ENCODE measurements around the gene PPM1F.

The PPM1F gene

DNA sequence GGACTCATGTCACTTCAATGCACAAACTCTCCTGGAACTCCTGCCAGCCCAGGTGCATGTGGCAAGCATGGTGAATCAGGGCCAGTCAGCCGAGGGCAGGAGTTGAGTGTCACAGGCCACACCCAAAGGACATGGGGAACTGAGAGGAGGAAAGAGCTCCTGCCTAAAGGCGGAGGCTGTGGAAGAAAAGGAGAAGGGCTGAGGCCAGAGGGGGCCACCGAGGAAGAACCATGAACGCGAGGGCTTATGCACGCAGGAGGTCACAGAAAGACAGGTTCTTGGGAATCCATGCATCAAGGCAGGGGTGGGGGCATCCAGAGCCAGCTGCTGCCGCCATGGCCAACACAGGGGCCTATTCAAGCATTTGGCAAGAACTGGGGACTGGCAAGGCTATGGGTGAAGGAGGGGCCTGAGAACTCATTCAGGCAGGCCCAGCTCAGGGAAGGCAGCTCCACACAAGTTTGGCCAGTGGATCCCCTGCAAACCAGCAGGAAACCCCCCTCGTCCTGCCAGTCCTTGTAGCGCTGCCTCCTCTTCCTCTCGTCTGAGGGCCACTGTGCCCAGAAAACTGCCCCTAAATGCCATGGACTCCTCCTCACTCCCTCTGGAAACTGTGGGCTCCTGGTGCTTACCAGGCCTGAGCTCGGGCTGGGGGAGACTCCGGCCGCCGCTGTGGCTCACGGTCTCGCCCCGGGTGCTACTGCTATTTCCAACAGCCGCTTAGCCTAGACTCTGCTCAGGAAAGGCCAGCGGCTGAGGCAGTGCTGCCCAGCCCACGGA, 15.4 kb downstream of the PPM1F start:
- no peak for DNase-seq (ENCODE audit: insufficient read length, low spot score)
- FAIRE-seq = no peak
- TF ChIP-seq POLR2A (IDR thresholded peaks at IDR 0.05; ENCODE audit: low read depth, low read length) = no peak

DNA sequence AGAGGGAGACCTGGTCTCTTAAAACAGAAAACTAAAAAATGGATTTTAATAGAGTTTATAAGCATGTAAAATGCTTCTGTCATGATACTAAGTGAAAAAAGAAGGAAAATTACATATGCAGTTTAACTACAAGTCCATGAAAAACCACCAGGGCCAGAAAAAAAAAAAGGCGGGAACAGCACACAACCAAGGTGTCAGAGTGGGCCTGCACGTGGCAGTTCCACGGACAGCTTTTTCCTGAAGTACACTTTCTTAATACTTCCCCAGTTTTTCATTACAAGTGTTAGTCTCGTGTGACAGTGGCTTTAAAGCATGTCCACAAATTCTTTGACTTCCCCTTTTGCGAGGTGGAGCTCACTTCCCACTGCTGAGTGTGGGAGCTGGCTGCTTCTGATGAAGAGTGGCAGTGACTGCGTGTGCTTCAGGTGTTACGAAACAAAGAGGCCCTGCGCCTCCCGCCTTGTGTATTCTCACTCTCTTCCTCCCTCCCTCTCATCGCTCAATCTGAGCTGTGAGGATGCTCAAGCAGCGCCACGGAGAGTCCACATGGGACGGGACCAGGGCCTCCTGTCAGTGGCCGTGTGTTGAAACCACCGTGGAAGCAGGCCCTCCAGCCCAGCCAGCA, 16.4 kb downstream of the PPM1F start:
- FAIRE-seq = no peak
- no peak for DNase-seq (ENCODE audit: insufficient read length, low spot score)
- no peak for TF ChIP-seq POLR2A (IDR thresholded peaks at IDR 0.05; ENCODE audit: low read depth, low read length)

DNA sequence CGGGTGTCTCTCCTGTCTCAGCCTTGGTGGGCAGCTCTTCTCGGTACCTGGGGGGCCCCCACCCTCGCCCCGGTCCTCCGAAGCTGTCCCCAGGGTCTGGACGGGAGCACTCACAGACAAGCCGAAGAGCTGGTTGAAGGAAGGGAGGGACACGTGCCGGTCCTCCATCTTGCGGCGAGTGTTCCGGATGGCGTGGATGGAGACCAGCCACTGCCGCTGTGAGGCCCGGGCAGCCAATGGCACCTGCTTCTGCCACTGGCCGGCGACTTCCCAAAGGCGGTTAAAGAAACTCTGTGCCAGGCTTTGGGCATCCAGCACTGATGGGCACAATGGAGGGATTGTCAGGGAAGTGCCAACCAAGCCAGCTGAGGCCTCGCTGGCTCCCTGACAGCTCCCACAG, 18.7 kb downstream of the PPM1F start:
- TF ChIP-seq POLR2A (IDR thresholded peaks at IDR 0.05; ENCODE audit: low read depth, low read length) = no peak
- no peak for DNase-seq (ENCODE audit: insufficient read length, low spot score)
- FAIRE-seq = no peak

DNA sequence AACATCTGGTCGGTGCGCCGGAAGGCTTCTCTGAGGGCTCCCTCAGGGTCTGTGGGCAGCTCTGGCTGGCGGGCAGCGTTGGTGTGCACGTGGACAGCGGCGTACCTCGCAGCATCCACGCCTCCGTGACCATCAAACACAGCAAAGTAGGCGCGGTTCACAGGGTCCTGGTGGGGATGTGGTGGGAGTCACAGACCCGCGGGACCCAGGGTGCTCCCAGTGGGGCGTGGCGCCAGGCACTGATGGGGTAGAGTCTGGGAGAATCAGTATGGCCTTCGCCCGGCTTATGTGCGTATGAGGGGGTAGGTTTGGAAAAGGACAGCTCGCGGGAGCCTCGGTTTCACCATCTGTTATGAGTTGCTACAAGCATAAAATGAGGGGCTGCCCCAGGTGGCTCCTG, 19.2 kb downstream of the PPM1F start:
- DNase-seq (ENCODE audit: insufficient read length, low spot score) (no peak), FAIRE-seq (no peak)
- TF ChIP-seq POLR2A (IDR thresholded peaks at IDR 0.05; ENCODE audit: low read depth, low read length) = no peak

DNA sequence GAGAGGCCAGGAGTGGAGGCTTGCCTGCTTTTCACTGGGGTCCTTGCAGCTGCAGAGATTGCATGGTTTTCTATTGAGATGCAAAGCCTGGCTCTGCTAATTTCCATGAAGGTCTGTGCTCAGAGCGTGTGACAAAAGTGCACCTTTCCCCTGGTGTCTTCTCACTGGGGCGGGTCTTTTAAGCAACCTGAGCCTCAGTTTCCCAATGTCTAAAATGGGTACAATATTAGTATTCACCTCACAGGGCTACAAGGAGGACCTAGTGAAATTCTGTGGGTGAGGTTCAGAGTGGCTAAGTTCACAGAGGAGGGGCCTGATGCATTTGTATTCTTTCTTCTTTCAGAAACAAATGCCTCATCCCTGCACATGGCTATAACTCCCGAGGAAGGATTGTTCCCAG, 20.3 kb downstream of the PPM1F start:
- no peak for FAIRE-seq
- TF ChIP-seq POLR2A (IDR thresholded peaks at IDR 0.05; ENCODE audit: low read depth, low read length) = no peak
- no peak for DNase-seq (ENCODE audit: insufficient read length, low spot score)

DNA sequence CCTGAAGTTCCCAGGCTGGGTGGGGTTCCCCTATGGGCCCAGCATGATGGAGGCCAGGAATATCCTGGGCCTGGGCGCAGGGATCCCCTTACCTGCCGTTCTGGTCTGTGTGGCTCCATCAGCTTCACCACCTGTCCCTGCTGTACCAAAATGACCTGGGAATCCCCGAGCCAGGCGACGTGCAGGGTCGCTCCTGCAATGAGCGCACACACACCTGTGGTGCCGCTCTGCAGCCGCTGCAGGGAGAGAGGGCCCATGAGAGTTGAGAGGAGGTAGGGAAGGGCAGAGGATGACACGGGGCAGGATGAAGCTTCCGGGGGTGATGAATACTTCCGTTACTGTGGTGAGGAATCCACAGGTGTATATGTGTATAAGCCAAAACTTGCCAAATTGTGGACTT, 21.6 kb downstream of the PPM1F start:
- no peak for FAIRE-seq

DNA sequence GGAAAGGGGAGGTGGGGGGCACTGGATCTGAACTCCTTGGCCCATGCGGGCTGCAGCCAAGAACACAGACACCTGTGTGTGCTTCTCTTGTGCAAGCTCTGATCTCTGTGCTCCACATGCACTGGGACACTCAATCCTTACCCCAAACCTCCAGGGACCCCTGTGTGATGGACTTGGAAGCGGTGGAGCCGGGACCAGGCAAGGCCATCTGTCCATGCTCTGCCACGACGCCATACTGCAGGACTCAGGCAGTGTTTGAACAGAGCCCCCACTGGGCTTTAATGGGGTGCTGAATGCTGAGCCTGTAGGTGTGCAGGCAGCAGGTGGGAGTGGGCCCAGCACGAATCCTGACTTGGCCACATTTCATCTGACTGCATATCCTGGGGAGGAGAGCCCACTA, 23.4 kb downstream of the PPM1F start:
- no peak for DNase-seq (ENCODE audit: insufficient read length, low spot score)
- TF ChIP-seq POLR2A (IDR thresholded peaks at IDR 0.05; ENCODE audit: low read depth, low read length) = no peak
- no peak for FAIRE-seq

More for the DNA sequence above, 21.6 kb downstream of the PPM1F start:
- no peak for DNase-seq (ENCODE audit: insufficient read length, low spot score)
- no peak for TF ChIP-seq POLR2A (IDR thresholded peaks at IDR 0.05; ENCODE audit: low read depth, low read length)

DNA sequence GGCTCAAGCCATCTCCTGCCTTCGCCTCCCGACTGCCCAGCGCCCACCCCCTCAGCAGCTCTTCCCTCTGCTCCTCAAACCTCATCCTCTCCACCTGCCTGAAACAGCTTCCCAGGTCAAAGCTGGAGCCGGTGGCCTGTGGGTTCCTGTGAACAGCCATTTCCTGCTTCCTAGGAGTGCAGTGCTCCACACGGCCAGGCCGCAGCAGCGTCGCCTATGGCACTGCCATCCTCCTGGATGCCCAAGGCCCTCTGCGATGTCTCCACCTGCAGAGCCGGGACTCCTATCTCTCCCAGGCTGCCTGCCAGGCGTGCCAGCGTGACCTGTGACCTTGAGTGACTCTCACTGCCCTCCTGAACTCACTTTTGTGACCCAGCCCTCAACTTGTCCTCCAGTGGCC, 24.6 kb downstream of the PPM1F start:
- no peak for TF ChIP-seq POLR2A (IDR thresholded peaks at IDR 0.05; ENCODE audit: low read depth, low read length)
- FAIRE-seq (no peak), DNase-seq (ENCODE audit: insufficient read length, low spot score) (no peak)

DNA sequence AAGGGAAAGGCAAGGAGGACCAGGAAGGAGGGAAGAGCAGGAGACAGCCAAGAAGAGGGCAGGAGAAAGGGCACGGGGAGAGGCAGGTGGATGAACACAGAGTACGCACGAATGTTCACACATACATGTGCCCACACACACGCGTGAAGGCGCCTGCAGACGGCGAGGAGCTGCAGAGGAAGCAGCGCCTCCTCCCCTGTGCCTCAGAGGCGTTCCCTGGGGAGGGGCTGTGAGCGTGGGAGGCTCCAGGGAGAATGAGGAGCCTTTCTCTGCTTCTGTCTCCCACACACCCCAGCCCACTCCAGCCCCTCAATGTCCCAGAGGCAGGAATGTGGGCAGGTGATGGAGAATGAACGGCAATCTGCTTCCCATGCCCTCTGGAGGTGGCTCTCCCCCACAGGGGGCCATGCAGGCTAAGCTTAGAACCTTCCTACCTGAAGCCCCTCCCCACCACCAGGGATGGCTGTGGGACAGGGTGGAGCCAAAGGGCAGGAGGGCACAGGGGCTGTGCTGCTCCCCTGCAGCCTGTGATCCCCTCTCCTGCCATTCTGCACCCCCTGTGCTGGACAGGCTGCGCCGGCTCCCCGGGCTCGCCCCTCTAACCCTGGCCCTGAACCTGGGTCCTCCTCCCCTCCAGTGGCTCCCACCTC, 25.3 kb downstream of the PPM1F start:
- DNase-seq (ENCODE audit: insufficient read length, low spot score) = no peak
- no peak for TF ChIP-seq POLR2A (IDR thresholded peaks at IDR 0.05; ENCODE audit: low read depth, low read length)
- FAIRE-seq = no peak

DNA sequence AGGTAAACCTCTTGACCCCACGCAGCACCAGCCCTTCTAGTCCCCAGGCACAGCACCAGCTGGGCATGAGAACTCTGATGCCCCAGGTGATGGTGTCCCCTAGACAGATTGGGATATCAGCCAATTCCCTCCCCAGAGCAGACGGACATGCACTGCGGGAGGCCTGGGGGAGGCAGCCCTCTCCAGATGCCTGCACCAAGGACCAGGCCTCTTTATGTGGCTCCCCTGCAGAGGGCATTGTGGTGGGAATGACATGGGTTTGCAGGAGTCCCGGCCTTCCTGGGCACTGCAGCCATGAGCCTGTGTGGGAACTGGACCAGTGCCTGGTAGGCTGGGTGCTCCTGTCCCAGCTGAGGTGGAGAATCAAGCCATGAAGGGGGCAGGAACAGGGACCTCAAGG, 25.9 kb downstream of the PPM1F start:
- TF ChIP-seq POLR2A (IDR thresholded peaks at IDR 0.05; ENCODE audit: low read depth, low read length) = no peak
- no peak for FAIRE-seq

DNA sequence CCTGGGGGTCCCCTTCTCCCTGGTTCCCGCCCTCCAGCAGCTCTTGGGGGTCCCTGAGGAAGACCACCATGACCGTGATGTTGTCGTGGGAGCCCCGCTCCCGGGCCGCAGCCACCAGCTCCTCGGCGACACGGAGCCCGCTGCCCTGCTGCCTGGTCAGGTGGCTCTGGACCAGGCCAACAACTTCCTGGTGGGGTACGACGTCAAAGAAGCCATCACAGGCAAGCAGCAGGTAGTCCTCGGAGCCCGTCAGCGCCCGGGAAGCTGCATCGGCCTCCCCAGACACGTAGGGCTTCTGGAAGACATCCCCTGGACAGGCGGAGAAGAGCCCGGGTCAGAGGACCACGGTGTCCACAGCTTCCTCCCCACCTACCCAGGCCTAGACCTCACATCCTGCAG, 29.5 kb downstream of the PPM1F start:
- FAIRE-seq = no peak
- DNase-seq (ENCODE audit: insufficient read length, low spot score) = no peak
- no peak for TF ChIP-seq POLR2A (IDR thresholded peaks at IDR 0.05; ENCODE audit: low read depth, low read length)

More for the DNA sequence above, 25.9 kb downstream of the PPM1F start:
- no peak for DNase-seq (ENCODE audit: insufficient read length, low spot score)

DNA sequence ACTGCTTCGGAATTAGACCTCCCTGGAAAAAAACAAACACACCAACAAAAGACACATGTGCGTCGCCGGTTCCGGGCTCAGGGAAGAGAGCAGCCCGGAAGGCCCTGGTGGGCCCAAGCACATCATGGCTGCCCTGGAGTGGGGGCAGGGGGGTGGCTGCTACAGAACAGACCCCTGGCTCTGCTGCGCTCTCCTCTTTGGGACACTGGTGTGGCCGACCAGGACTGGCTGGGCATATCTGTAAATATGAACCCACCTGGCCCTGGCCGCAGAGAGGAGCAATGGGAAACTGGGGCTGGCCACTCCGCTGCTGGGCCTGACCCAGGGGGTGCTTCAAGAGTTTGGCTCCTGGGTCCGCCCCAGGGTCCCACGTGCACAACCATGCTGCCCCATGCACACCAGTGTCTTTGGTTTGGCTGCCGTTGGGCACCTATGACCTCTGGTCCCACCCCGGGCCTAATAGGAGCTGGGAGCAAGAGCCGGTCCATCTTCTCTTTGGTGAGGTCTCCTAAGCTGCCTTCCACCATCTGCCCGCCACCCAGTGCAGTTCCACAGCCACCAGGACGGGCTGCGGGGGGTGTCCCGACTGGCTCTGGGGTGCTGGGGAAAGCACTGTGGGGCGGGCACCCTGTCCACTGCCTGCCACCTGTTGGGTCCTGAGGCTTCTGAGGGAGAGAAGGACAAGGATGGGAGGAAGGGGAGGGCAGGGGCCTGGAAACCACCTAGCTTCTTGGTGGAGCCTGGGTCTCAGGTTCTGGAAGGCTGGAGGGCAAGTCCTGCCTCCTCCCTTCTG, 30.1 kb downstream of the PPM1F start:
- DNase-seq (ENCODE audit: insufficient read length, low spot score) (no peak), FAIRE-seq (no peak)
- TF ChIP-seq POLR2A (IDR thresholded peaks at IDR 0.05; ENCODE audit: low read depth, low read length) = no peak

DNA sequence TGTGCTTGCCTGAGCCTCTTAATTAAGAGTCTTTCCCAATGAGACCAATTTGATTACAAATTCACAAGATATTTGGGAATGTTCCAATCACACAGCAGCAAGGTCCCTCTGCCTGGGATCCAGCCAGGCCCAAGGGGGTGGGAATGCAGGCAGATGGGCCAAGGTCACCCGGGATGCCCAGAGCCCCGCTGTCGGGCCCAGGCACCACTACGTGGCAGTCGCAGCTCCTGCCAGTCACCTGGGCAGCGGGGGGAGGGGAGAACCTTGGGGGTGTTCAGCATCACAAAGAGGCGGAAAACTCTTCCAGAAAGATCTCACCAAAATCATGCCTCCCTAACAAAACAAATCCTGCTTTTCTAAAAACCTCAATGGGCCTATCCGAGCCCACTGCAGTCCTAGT, 30.9 kb downstream of the PPM1F start:
- FAIRE-seq (no peak), DNase-seq (ENCODE audit: insufficient read length, low spot score) (no peak)
- no peak for TF ChIP-seq POLR2A (IDR thresholded peaks at IDR 0.05; ENCODE audit: low read depth, low read length)

DNA sequence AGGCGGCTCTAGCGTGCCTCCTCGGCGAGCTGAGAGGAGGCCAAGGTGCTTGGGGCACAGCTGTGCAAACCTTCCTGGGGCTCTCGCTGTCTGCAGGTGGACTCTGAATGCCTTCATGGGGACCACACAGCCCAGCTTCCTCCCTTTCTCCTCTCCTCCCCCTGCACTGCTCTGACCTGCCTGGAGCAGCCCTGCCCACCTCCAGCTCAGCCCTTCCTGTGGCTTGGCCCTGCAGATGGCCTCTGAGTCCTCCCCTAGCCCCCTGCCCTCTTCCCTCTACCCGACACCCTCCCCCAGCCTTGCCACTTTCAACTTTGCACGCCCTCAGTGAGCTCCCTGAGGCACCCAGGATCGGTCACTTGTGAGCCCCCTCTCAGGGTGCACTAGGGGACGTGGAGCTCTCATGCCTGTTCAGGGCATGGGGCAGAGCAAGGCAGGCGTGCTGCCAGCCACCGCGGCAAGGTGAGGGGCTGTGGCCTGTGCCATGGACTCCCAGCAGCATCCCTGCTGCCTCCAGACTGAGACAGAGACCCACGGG, 31.4 kb downstream of the PPM1F start:
- no peak for FAIRE-seq
- no peak for DNase-seq (ENCODE audit: insufficient read length, low spot score)
- no peak for TF ChIP-seq POLR2A (IDR thresholded peaks at IDR 0.05; ENCODE audit: low read depth, low read length)

All from H54 (cell line).